ENCODE measurements around the gene MICAL3.

DNA sequence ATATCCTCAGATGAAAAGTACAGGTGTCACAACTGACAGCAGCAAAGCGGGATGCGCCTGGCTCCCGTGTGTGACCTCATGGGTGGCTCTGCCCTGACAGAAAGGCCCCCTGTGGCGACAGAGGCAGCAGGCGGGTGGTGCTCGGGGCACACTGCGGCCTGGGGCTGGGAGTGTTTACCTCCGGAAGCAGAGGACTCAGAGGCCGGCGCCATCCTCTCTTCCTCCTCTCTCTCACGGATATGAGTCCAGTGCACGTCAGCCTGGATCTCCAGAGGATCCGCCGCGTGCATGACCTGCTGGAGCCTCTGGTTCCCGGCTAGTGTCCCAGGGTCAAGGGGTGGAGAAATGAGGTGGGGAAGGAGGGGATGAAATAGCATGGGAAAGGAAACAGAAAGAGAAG is 196.9 kb downstream of the MICAL3 start:
- TF ChIP-seq, protein P1, sequence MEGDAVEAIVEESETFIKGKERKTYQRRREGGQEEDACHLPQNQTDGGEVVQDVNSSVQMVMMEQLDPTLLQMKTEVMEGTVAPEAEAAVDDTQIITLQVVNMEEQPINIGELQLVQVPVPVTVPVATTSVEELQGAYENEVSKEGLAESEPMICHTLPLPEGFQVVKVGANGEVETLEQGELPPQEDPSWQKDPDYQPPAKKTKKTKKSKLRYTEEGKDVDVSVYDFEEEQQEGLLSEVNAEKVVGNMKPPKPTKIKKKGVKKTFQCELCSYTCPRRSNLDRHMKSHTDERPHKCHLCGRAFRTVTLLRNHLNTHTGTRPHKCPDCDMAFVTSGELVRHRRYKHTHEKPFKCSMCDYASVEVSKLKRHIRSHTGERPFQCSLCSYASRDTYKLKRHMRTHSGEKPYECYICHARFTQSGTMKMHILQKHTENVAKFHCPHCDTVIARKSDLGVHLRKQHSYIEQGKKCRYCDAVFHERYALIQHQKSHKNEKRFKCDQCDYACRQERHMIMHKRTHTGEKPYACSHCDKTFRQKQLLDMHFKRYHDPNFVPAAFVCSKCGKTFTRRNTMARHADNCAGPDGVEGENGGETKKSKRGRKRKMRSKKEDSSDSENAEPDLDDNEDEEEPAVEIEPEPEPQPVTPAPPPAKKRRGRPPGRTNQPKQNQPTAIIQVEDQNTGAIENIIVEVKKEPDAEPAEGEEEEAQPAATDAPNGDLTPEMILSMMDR (IDR thresholded peaks at IDR 0.05; ENCODE audit: insufficient read depth, low read length) = no peak
- TF ChIP-seq POLR2AphosphoS5 (IDR thresholded peaks at IDR 0.05; ENCODE audit: low read depth) (no peak), GABPA (IDR thresholded peaks at IDR 0.05; ENCODE audit: low read depth) (no peak)
